Fibroblast of peridontal ligament (primary cell): ENCODE results near the gene DUS1L.

Source experiments
- DNase-seq: peaks from one replicate; pipeline ENCODE4 v3.0.0-alpha.2; 2010; ENCODE audit errors: extremely low read depth

The DUS1L gene

GRCh38 chr17:82055023-82055964, 10.3 kb downstream of the DUS1L start:
- DNase-seq: no peak

- DNase-seq: no peak
These were observed 11.1 kb downstream of the DUS1L start for GRCh38 chr17:82054351-82055022.

- no peak for DNase-seq
These were observed 11.9 kb downstream of the DUS1L start for GRCh38 chr17:82053556-82054263.

- DNase-seq: no peak
These were observed 12.5 kb downstream of the DUS1L start for GRCh38 chr17:82053130-82053529.

GRCh38 chr17:82052638-82053059, 13.0 kb downstream of the DUS1L start:
- DNase-seq: no peak

GRCh38 chr17:82051776-82052637, 13.6 kb downstream of the DUS1L start, which contains the start of the genes GPS1 and RFNG:
TSS of gene GPS1 (plus strand) at chr17:82051898. CDS start at chr17:82051932, 34 bp downstream.
TSS of gene RFNG (minus strand) at chr17:82051811. CDS start at chr17:82051766, 45 bp downstream.
- DNase-seq: peak; percentile 23

GRCh38 chr17:82050761-82051641, 14.6 kb downstream of the DUS1L start:
- peak; percentile 16 for DNase-seq

- no peak for DNase-seq
These were observed 15.3 kb downstream of the DUS1L start for GRCh38 chr17:82050152-82050760.

- DNase-seq: no peak
These were observed 16.1 kb downstream of the DUS1L start for GRCh38 chr17:82049521-82049971.

- no peak for DNase-seq
These were observed 16.5 kb downstream of the DUS1L start for GRCh38 chr17:82049106-82049505.

GRCh38 chr17:82048571-82048971, 17.0 kb downstream of the DUS1L start:
- DNase-seq: no peak

GRCh38 chr17:82047914-82048570, 17.6 kb downstream of the DUS1L start:
- DNase-seq: no peak

GRCh38 chr17:82047379-82047778, 18.2 kb downstream of the DUS1L start:
- no peak for DNase-seq

- no peak for DNase-seq
These were observed 18.7 kb downstream of the DUS1L start for GRCh38 chr17:82046903-82047302.

- no peak for DNase-seq
These were observed 19.6 kb downstream of the DUS1L start for GRCh38 chr17:82045936-82046484.

- DNase-seq: no peak
These were observed 22.1 kb downstream of the DUS1L start for GRCh38 chr17:82043507-82043906.

GRCh38 chr17:82042649-82043048, 23.0 kb downstream of the DUS1L start:
- DNase-seq: no peak

- no peak for DNase-seq
These were observed 24.3 kb downstream of the DUS1L start for GRCh38 chr17:82041144-82041814.
